Activated CD4-positive, alpha-beta T cell treated with anti-CD3 and anti-CD28 coated beads, Interleukin-2, Interleukin-6, amounts not matched to agents 100 ng/mL and 50 ng/mL, durations not matched to agents 16 hours and 8 hours (primary cell): ENCODE data around the gene JPH3.
"Not testable (repeated sequence)": the region's sequence is repeated elsewhere in the genome, so short reads cannot be mapped to it uniquely, and the experiment has no call there.

Experiments used
- DNase-seq: peaks from one replicate; pipeline ENCODE4 v3.0.0-alpha.2; 2020

Gene JPH3

GRCh38 chr16:87575027-87575804 is 27.1 kb upstream of the JPH3 start:
- no peak for DNase-seq

GRCh38 chr16:87576171-87576570 is 26.1 kb upstream of the JPH3 start:
- DNase-seq, result no peak

GRCh38 chr16:87578142-87578930 is 24.0 kb upstream of the JPH3 start:
- not testable (repeated sequence) for DNase-seq

GRCh38 chr16:87579691-87580090 is 22.6 kb upstream of the JPH3 start:
- no peak for DNase-seq

GRCh38 chr16:87580855-87581261 is 21.4 kb upstream of the JPH3 start:
- DNase-seq, result no peak

GRCh38 chr16:87581857-87582215 is 20.5 kb upstream of the JPH3 start:
- no peak for DNase-seq

GRCh38 chr16:87582216-87582965 is 19.9 kb upstream of the JPH3 start:
- no peak for DNase-seq

- no peak for DNase-seq
Measured at GRCh38 chr16:87582966-87583325, 19.4 kb upstream of the JPH3 start.

GRCh38 chr16:87583453-87584131 is 18.7 kb upstream of the JPH3 start:
- DNase-seq, result no peak

- DNase-seq, result no peak
Measured at GRCh38 chr16:87584271-87584670, 18.0 kb upstream of the JPH3 start.

GRCh38 chr16:87584975-87585374 is 17.3 kb upstream of the JPH3 start:
- DNase-seq, result no peak

- no peak for DNase-seq
Measured at GRCh38 chr16:87585442-87586200, 16.7 kb upstream of the JPH3 start.

- DNase-seq, result no peak
Measured at GRCh38 chr16:87586201-87586782, 16.0 kb upstream of the JPH3 start.

- no peak for DNase-seq
Measured at GRCh38 chr16:87587636-87588035, 14.7 kb upstream of the JPH3 start.

- DNase-seq, result no peak
Measured at GRCh38 chr16:87592018-87592712, 10.1 kb upstream of the JPH3 start.

- no peak for DNase-seq
Measured at GRCh38 chr16:87593710-87594258, 8.5 kb upstream of the JPH3 start.

- DNase-seq, result no peak
Measured at GRCh38 chr16:87595712-87596111, 6.6 kb upstream of the JPH3 start.

GRCh38 chr16:87597324-87597830 is 4.9 kb upstream of the JPH3 start:
- DNase-seq, result no peak

- no peak for DNase-seq
Measured at GRCh38 chr16:87598431-87598830, 3.9 kb upstream of the JPH3 start.

- no peak for DNase-seq
Measured at GRCh38 chr16:87600246-87600645, 2.1 kb upstream of the JPH3 start.
